Esophagus muscularis mucosa (tissue), 4 donors: ENCODE data around the gene TMEM140.

ENCODE experiments used
- EP300 ChIP-seq: sonication (generic); formaldehyde crosslinking; IDR thresholded peaks from one replicate; pipeline ENCODE4 v1.6.1; 2017; ENCODE audit warnings: antibody characterized with exemption
- POLR2A ChIP-seq: fragments of 450-650 bp; IDR thresholded peaks from one replicate; pipeline ENCODE4 v1.6.1; 2017; ENCODE audit warnings: antibody characterized with exemption, moderate library complexity, mild to moderate bottlenecking, low read depth
- POLR2AphosphoS5 ChIP-seq, 2 donors: sonication (generic); formaldehyde crosslinking; IDR thresholded peaks; one replicate each; pipeline ENCODE4 v1.6.1; 2017; ENCODE audit warnings: antibody characterized with exemption in 2 of 2
- TF ChIP-seq, protein P1 (sequence below), 3 experiments: fragments of 200-600 bp in 2 of 3; fragments of 450-650 bp in 1 of 3; sonication (generic) in 2 of 3; IDR thresholded peaks; one replicate each; pipeline ENCODE4 v1.5.1; 2017 to 2019; ENCODE audit warnings: antibody characterized with exemption in 3 of 3, mild to moderate bottlenecking in 2 of 3, moderate library complexity in 1 of 3

DNA sequence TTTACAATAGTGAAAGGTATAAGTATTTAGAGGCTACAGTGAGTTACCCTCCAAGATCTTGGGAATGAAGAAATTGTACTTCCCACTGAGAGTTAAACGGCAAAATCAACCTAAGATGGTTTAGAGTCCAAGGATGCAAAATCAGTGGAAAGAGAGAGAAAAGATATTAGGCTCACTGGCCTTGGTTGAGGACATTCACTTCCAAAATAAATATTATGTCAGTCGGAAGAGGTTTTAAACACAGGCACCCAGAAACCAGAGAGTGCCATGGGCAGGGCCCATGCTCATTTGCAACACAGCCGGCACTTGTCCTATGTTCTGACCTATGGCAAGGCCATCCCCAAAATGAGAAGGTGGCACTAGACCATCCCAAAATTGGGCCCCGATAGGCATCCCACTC lies 67.3 kb downstream of the TMEM140 start:
- TF ChIP-seq POLR2AphosphoS5 (IDR thresholded peaks at IDR 0.05), result no peak
- no peak for TF ChIP-seq EP300
- TF ChIP-seq, protein P1, sequence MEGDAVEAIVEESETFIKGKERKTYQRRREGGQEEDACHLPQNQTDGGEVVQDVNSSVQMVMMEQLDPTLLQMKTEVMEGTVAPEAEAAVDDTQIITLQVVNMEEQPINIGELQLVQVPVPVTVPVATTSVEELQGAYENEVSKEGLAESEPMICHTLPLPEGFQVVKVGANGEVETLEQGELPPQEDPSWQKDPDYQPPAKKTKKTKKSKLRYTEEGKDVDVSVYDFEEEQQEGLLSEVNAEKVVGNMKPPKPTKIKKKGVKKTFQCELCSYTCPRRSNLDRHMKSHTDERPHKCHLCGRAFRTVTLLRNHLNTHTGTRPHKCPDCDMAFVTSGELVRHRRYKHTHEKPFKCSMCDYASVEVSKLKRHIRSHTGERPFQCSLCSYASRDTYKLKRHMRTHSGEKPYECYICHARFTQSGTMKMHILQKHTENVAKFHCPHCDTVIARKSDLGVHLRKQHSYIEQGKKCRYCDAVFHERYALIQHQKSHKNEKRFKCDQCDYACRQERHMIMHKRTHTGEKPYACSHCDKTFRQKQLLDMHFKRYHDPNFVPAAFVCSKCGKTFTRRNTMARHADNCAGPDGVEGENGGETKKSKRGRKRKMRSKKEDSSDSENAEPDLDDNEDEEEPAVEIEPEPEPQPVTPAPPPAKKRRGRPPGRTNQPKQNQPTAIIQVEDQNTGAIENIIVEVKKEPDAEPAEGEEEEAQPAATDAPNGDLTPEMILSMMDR (IDR thresholded peaks at IDR 0.05), result no peak
- TF ChIP-seq POLR2A, result no peak
